T-helper 1 cell (primary cell): ENCODE measurements around the gene LCN15.
A peak's percentile ranks its signal among the peaks of the same experiment; 100 is the strongest.

ENCODE experiments used
- DNase-seq, 5 donors: peaks; one replicate each; pipeline ENCODE4 v3.0.0-alpha.2; 2012 to 2020

Gene LCN15

DNA sequence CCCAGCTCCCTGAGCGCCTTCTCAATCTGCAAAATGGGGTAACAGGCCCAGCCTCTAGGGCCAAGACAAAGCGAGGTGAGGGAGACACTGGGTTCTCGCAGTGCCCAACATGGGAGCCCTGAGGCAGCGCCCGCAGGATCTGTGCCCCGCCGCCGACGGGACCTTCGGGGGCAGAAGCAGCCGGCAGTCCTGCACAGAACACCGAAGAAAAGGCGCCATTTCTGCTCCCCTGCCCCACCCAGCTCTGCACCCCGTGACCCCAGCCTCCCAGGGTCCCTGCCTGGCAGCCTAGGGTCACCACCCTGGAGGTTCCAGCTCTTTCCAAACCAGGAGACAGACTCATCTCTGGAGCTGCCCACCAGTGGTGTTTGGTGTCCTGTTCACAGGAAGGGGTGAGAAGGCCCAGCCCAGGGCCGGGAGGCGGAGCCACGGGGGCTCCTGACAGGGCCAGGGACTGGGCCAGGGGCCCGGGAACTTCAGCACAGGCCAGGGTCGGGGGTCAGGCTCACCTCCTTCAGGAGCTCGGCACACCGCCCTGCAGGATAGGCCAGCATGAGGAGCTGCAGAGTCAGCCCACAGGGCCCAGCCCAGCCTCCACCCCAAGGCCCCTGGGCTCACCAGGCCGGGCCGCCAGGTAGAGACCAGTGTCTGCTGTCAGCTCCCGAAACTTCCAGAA, 9.6 kb downstream of the LCN15 start:
- no peak for DNase-seq

DNA sequence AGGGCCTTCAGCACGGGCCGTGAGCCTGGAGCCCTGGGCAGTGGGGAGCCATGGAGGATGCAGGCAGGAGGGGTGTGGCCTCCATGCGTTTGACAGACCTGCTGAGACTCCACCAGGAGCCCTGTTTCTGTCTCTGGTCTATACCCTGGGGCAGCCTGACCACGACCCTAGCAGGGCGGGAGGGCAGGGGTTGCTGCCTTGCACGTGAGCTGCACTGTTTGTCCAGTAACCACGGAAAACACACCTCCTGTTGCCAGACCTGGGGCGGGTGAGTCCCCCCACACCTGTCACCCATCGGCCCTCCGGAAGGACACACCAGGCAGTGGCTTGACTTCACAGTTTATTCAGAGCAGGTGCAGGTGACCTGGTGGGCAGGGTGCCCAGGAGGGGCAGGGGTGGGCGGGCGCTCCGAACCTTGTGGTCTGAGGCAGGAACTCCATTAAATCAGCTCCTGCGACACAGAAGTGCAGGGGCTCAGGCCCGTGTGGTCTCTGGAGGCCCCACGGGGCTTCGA, 10.2 kb downstream of the LCN15 start:
- DNase-seq, result no peak

DNA sequence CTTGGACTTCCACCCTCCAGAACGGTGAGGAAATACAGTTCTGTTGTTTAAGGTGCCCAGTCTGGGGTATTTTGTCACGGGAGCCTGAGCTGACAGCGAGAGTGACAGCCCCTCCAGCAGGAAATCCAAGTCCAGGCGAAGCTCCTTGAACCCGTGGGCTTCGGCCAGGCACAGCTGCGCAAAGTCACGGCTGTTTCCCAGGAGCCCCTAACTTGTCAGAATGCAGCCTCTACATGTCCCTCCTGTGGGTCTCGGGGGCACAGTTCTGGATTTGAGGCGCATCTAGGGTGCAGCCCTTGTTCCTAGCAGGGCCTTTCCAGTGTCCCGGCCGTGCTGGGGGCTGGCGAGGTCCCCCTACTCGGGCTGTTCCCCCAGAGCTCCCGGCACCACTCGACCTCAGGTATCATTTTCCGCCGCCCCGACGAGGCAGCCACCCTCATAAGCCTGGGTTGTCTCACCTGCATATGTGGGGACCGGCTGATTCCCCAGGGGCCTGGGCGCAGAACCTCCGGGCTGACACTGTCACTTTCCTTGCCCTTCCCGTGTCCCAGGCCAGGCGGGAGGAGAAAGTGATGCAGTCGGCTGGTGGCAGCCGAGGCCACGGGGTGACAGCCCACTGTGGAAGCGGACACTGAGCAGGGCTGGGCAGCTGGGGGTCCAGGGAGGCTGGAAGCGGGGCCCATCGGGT, 10.8 kb downstream of the LCN15 start:
- DNase-seq, result no peak

DNA sequence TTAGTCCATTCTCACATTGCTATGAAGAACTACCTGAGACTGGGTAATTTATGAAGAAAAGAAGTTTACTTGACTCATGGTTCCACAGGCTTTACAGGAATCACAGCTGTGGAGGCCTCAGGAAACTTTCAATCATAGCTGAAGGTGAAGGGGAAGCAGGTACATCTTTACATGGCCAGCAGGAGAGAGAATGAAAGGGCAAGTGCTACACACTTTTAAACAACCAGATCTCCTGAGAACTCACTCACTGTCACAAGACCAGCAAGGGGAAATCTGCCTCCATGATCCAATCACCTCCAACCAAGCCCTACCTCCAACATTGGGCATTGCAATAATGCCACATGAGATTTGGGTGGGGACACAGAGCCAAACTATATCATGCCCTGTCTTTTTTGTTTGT, 12.5 kb downstream of the LCN15 start:
- DNase-seq, result no peak

DNA sequence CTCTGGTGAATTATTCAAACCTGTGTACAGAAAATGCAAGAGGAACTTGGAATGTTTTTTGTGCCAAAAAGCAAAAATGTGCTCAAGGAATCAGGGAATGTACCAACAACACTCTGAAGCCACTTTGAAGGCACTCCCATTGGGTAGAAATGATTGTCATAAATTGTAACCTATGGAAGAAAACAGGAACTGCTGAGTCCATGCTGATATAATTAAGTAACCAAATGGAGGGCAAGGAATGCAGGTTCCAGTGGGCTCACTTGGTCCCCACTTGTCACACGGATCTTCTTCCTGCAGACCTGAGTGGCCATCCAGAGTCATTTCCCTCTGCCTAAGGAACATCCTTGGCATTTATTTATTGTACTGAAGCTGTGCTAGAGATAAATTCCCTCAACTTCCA, 13.1 kb downstream of the LCN15 start:
- DNase-seq, result no peak

DNA sequence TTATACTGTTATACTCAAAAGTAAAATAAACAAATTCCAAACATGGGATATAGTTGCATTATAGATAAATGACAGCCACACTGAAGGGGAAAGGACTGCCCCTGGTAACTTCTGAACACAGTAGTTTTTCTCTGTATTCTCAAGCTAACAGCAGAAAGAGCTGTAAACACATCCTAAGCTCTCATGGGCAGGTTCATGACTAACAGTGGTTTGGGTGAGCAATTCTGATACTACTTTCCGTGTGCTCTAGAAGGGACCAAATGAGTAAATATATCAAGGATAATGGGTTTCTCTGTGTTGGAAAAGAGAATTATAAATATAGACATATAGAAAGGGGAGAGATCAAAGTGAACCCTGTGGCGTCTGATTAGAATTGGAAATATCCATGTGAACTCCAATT, 13.8 kb downstream of the LCN15 start:
- peak in 1 of 5 donors; percentile 57 for DNase-seq

DNA sequence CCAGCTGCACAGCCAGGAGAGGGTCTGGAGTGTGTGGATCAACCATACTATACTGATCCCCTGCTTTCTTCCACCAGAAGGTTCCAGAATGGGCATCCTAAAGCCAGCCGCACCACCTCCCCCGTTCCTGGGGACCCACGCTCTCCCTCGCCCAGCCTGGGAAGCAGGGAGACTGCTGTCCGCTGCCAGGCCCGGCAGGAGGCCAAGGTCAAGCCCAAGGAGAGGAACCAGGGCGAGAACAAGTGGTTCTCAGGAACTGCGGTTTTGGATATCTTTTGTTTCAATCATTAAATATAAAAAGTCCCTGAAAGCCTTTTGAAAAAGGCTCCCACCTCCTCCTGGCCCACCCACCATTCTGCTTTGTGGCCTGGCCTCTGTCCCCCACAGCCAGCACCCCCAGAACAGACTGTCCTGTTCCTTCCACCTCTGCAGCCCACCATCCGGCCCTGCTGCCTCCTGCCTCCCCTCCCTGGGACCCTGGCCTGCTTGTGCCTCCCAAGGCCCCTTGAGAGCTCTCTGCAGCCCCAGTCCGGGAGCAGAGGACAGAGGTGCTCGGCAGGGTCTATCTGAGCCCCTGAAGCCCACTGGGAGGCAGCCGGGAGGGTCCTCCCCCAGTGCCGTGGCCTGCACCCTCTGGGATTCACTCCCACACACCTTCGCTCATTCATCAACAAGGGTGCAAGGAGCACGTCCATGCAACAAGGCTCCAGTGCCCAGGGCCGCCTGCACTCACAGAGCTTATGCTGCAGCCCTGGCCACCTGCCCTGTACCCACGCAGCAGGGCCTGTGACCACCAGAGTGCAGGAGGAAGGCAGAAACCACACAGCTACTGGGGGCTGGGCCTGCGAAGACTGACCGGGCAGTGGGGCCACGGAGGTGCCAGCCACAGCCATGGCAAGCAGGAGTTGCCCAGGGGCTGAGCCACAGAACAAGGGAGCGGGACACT, 15.4 kb downstream of the LCN15 start:
- no peak for DNase-seq

DNA sequence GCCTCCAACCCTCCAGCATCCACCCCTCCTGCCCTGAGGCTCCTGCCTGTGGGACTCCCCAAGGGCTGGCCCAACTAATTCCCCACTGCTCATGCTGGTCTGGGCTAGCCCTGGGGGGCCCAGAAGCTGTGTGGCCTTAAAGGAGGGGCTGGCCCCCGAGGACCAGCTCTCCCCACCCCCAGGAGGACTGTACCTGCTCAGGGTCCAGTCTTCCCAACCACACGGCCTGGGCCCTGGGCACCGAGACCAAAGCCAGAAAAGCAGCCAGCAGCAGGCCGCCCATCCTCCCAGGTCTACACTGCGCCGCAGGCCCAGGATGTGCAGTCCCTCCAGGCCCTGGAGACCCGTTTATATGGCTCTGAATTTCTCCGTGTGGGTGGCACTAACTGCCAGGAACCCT, 16.1 kb downstream of the LCN15 start, which contains the start of gene LCN6:
Gene LCN6, minus strand, starts transcription at position 325 of the 400 bp plus-strand sequence. Its CDS starts 42 bp downstream, at position 283.
- no peak for DNase-seq

DNA sequence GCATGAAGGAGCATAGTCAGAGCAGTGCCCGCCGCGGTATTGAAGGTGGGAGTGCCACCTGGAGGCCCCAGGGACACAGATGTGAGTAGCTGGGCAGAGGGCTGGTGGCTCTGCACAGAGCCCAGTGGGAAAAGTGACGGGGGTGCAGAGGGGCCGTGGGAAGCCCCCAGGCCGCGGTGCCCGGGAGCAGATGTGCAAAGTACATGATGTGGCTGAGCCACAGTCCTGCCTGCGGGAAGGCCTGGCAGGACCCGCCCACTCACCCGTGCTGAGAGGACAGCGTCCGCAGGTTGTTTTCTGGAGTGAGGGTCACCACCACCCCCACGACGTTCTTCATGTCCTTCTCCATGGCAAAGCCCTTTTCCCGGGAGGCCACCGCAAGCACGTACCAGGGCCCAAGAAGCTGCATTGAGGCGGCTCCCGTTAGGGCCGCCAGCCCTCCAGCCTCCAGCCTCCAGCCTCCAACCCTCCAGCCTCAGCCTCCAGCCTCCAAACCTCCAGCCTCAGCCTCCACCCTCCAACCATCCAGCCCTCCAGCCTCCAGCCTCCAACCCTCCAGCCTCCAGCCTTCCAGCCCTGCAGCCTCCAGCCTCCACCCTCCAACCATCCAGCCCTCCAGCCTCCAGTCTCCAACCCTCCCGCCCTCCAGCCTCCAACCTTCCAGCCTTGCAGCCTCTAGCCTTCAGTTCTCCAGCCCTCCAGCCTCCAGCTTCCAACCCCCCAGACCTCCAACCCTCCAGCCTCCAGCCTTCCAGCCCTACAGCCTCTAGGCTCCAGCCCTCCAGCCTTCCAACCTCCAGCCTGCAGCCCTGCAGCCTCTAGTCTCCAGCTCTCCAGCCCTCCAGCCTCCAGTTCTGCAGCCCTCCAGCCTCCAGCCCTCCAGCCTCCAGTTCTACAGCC, 16.9 kb downstream of the LCN15 start:
- no peak for DNase-seq

DNA sequence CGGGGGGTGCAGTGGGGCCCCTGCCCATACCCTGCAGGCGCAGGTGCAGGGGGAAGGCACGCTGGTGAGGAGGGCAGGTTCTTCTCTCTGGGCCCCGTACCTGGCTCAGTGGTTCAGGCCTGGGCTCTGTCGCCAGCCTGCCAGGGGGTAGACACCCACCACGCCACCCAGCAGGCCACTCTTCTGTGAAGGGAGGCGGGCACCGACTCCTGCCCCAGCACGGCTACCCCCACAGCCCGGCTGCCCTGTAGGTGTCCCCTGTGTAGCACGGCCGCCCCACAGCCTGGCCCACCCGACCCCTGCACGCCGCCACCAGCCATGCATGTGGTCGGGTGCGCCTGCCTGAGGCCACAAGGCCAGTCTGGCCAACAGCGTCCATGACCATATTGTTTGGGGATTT, 17.7 kb downstream of the LCN15 start:
- DNase-seq, result peak in 1 of 5 donors; percentile 9

DNA sequence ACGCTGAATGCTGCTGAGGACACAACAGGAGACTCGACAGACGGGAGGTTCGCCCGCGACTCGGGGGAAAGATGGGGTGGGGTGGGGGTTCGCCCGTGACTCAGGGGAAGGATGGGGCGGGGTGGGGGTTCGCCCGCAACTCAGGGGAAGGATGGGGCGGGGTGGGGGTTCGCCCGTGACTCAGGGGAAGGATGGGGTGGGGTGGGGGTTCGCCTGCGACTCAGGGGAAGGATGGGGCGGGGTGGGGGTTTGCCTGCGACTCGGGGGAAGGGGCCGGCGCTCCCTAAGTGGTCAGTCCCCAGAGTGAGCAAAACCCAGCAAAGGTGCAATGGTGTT, 18.2 kb downstream of the LCN15 start:
- DNase-seq, result peak in 1 of 5 donors; percentile 7

DNA sequence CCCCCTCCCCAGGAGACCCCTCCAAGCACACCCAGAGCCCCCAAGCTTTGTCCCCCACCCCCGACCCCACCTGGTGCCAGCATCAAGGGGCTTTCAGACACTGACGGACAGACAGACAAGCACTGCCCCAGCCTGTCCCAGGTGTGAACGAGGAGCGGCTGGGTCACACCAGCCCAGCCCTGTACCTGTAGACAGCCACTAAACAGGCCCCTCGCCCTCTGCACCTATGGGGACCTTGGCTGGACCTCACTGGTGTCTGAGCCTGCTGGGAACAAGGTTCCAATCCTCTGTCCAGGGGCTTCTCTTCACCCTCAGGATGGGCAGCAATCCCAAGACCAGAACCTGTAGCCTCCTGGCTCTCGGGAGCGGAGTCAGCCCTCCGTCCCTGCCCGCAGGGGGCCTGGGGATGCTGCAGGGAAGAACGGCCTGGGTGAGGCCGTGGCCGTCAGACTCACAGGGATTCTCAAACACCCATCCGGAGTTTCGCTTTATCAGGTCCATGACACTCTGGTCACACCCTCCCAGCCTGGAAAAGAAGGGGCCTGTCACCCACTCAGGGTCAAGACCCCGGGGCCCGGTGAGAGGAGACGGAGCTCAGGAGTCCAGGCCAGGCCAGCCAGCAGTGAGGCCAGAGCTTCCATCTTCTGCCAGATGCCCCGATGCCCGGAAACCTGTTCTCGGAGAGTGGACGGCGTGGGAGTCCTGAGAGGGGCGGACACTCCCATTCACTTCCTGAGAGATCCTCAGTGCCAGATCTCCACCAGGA, 18.7 kb downstream of the LCN15 start:
- peak in 1 of 5 donors; percentile 9 for DNase-seq

DNA sequence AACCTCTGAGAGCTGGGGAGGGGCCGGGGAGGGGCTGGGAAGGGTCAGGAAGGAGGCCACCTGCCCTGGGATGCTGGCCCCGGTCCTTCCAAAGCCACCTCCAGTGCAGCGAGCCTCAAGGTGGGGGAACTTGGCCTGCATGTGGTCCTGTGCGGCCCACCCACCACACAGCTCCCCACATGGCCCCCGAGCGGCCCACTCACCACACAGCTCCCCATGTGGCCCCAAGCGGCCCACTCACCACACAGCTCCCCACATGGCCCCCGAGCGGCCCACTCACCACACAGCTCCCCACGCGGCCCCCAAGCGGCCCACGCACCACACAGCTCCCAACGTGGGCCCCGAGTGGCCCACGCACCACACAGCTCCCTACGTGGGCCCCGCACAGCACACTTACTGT, 19.5 kb downstream of the LCN15 start:
- no peak for DNase-seq

DNA sequence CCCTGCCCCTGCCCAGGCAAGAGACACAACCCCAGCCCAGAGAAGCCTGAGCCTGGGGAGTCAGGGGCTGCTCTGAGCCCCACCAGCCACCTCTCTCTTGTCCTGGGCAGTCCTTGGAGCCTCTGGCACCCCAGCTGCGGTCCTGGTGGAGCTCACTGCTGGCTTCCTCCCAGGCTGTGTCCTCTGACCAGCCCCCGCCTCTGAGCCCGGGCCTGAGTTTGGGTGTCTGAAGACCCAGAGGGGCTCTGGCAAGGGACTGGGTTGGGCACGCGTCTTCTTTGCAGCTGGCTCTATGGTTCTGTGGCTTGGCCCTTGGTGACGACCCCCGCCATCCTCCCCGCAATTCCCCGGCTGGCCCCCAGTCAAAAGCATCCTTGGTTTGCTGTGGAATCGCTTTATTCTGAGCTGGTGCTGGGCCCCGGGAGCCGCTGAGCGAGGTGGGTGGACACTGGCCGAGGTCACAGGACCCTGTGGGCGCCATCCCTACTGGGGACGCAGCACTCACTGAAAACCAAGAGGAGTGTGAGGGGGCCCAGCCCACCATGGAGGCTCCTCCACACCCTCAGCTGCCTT, 20.6 kb downstream of the LCN15 start:
- DNase-seq, result no peak

DNA sequence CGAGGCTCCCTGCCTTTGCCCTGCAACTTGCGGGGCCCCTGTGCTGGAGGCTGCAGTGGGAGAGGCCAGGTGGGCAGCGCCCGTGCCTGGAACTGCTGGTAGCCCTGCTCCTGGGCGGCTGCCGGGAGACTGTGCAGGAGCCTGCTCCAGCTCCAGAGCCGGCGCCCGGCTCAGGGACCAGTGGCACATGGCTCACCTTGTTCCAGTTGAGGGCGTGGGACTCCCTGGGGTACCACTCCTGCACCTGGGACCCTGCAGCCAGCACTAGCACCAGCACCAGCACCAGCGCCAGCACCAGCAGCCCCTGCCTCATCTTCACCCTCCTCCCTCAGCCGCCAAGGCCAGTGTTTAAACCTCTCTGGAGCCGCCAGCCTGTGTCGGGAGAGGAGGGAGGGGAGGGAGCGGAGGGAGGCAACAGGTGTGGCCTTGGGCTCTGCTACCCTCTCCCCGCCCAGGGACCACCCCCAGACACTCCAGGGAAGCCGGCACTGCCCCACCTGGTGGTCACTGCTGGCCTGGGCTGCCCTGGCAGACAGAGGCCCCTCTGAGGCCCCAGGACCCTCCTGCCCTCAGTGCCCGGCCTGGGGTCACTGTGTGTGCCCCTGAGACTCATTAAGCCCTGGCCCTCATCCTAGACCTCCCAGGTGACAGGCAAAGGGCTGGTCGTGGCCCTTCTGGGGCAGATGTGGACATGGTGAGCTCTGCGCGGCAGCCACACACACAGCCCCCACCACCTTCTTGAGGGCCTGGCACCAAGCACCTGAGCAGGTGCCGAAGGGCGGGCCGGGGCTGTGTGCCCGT, 21.5 kb downstream of the LCN15 start, which contains the start of gene LCN10:
Gene LCN10, minus strand, starts transcription at position 350 of the 801 bp plus-strand sequence. Its CDS starts 37 bp downstream, at position 313.
- DNase-seq, result no peak

DNA sequence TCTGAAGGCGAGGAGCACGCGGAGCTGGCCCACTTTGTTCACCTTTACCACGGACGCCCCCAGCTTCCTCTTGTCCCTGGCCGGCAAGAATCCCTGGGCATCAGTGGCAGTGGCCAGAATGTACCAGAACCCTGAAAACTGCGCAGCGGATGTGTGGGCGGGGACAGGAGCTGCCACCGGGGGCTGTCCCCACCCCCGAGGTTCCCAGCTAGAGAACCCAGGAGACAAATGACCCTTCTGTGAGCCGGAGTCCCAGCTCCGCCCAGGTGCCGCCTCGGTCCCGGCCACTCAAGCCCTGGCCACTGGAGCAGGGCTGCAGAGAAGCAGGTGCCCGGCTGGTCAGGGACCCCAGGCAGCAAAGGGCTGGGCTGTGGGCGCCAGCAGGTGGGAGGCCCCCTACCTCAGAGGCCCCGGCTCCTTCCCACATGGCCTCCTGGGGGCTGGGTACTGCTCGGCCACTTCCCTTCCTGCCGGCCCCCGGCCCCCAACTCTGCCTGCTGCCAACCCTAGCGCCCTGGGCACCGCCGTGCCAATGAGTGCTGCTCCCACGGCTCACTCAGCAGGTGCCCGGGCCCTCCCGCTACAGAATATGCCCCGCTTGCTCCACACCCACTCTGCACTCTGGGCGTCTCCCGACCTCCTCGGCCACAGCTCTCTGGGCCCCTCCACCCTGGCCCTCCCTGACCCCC, 22.3 kb downstream of the LCN15 start:
- peak in 1 of 5 donors; percentile 21 for DNase-seq

DNA sequence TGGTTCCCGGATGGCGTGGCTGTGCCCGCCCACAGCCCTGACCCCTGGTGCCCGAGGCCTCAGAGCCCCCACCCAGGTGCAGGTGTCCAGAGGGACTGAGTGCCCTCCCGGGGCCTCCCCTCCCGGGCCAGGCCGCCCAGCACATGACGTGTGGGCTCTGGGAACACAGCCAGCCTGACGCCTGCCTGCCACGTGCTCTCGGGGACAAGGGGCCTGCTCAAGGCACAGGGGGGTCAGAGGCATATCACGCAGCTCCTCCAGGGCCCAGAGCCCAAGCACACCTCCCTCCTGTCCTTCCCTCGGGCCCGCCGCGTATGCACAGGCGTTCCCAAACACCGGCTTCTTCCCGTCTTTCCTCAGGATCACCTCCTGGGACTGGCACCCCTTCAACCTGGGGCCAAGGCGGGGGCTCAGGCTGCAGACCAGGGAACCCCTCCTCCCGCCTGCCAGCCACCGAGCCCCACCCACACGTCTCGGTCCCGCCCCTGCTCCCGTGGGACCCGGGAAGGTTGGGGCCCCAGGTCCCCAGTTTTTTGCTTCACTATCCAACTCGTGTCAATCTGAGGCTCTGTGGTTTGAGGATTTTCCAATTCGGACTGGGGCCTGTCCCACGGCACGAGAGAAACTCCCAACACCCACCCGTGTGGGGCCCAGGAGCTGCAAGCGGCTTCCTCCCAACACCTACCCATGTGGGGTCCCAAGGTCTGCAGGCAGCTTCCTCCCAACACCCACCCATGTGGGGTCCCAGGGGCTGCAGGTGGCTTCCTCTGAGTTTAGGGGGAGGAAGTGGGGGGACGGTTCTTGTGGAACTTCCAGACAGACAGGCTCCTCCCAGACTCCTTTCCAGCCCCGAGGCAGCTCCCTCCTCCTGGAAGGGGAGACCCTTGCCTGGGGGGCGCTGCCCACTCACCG, 23.1 kb downstream of the LCN15 start:
- no peak for DNase-seq

DNA sequence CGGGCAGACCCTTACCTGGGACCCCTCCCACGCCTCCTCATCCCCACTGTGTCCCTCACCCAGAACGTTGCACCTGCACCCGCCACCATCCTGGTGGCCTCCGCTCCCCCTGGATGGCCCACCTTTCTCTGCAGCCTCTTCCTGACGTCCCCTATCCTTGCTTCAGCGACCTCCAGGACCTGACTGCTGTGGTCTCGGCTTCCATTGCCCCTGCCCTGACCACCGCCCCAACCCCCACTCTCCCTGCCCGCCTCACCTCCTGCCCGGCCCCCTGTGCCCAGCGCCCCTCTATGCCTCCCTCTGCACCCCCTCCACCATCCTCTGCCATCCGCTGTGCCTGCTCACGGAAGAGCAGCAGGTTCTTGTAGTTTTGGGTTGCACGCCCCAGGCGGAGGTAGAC, 23.8 kb downstream of the LCN15 start:
- DNase-seq, result no peak
